ENCODE results near the gene OSBPL7. TPM values are rescaled to one million over a fixed set of nuclear protein-coding genes. Genes with fewer than 3 reads are reported as not detected.

The OSBPL7 gene
- total and polyA plus RNA-seq, 8 donors: 8.4 to 34.7 (median 13.7) TPM

- no peak for TF ChIP-seq CTCF (IDR thresholded peaks at IDR 0.05)
- no peak for DNase-seq
- no peak for FAIRE-seq
- 26 to 36% methylated on average over 32 of the region's 32 CpGs for WGBS, 2 donors
- Histone ChIP-seq H3K4me3 (no peak overlapping the region), H3K9me3 (no peaks in the 10 kb centered on the region), H3K36me3 (no peaks in the 10 kb centered on the region), H3K4me1 (peaks cover 0 to 6% (median 0%) of the 10 kb centered on the region in 3 donors), H3K27ac (no peak overlapping the region), H3K27me3 (peaks cover 0 to 26% (median 6%) of the 10 kb centered on the region in 4 donors)
- ATAC-seq: no peak
- intact Hi-C loops (cut with DNase I): no loop called here
Observed at GRCh38 chr17:47852113-47852949, 30.7 kb upstream of the OSBPL7 start.

GRCh38 chr17:47851764-47852112 is 30.1 kb upstream of the OSBPL7 start:
- no peak for FAIRE-seq
- intact Hi-C loops (cut with DNase I): no loop called here
- H3K4me3 ChIP-seq: no peak overlapping the region

GRCh38 chr17:47850692-47851573 is 29.3 kb upstream of the OSBPL7 start, which contains the start of gene SP6:
Gene SP6 (minus strand): TSS chr17:47851163. CDS start chr17:47848429, 2,734 bp downstream.
- H3K27me3 ChIP-seq: peaks cover 3 to 33% (median 6%) of the 10 kb centered on the region in 4 donors
- peak within 1 kb of the TSS in 1 of 4 donors; percentile 35 for H3K27ac ChIP-seq
- ATAC-seq (peak; percentile 97 to 98 (median 98)), DNase-seq (peak; percentile 87 to 96 (median 92)), FAIRE-seq (no peak)
- peak within 1 kb of the TSS in 3 of 4 donors; percentile 5 to 46 (median 36) for H3K4me3 ChIP-seq
- H3K4me1 ChIP-seq: peaks cover 0 to 6% (median 0%) of the 10 kb centered on the region in 3 donors
- TF ChIP-seq CTCF (IDR thresholded peaks at IDR 0.05): no peak
- intact Hi-C loops (cut with DNase I): no loop called here
- H3K9me3 ChIP-seq: no peaks in the 10 kb centered on the region
- H3K36me3 ChIP-seq: no peaks in the 10 kb centered on the region
- 2% methylated on average over 59 to 71 of the region's 71 CpGs for WGBS, 2 donors

More at GRCh38 chr17:47851764-47852112, 30.1 kb upstream of the OSBPL7 start:
- peaks cover 0 to 6% (median 0%) of the 10 kb centered on the region in 3 donors for H3K4me1 ChIP-seq
- WGBS, 2 donors: 40 to 48% methylated on average over 11 of the region's 11 CpGs
- H3K9me3 ChIP-seq: no peaks in the 10 kb centered on the region
- ATAC-seq (no peak), DNase-seq (no peak)
- no peak overlapping the region for H3K27ac ChIP-seq
- peaks cover 2 to 32% (median 6%) of the 10 kb centered on the region in 4 donors for H3K27me3 ChIP-seq
- H3K36me3 ChIP-seq: no peaks in the 10 kb centered on the region
- TF ChIP-seq CTCF (IDR thresholded peaks at IDR 0.05): no peak

GRCh38 chr17:47850373-47850691 is 28.7 kb upstream of the OSBPL7 start:
- intact Hi-C loops (cut with DNase I): no loop called here
- WGBS, 2 donors: 30 to 47% methylated on average over 9 of the region's 9 CpGs
- ATAC-seq: peak; percentile 19 to 38 (median 29)
- FAIRE-seq: no peak
- Histone ChIP-seq H3K27me3 (peaks cover 3 to 33% (median 6%) of the 10 kb centered on the region in 4 donors), H3K4me3 (peak overlapping the region in 3 of 4 donors; percentile 5 to 46 (median 36)), H3K36me3 (no peaks in the 10 kb centered on the region), H3K27ac (no peak overlapping the region), H3K9me3 (no peaks in the 10 kb centered on the region), H3K4me1 (peaks cover 0 to 6% (median 0%) of the 10 kb centered on the region in 3 donors)
- TF ChIP-seq CTCF (IDR thresholded peaks at IDR 0.05): no peak
- DNase-seq: no peak
